HCT116 (cell line): ENCODE data around the gene ANKRD22.

ENCODE experiments used
- EZH2 ChIP-seq: fragments of 200-600 bp; sonication (generic); IDR thresholded peaks from 2 replicates; pipeline ENCODE4 v1.6.1; 2017; ENCODE audit warnings: antibody characterized with exemption, mixed run types
- POLR2A ChIP-seq: IDR thresholded peaks from 2 replicates; pipeline ENCODE4 v1.7.0; 2011; ENCODE audit warnings: borderline replicate concordance; ENCODE audit not compliant: insufficient read depth, insufficient read length; ENCODE audit errors: extremely low read depth
- POLR2AphosphoS5 ChIP-seq: IDR thresholded peaks from 2 replicates; pipeline ENCODE4 v1.6.1; 2011; ENCODE audit warnings: mild to moderate bottlenecking, low read depth, low read length, moderate library complexity
- SIN3A ChIP-seq: IDR thresholded peaks from 2 replicates; pipeline ENCODE4 v1.6.1; 2012; ENCODE audit warnings: low read depth
- SP1 ChIP-seq: IDR thresholded peaks from 2 replicates; pipeline ENCODE4 v1.6.1; 2012; ENCODE audit warnings: low read depth
- YY1 ChIP-seq: IDR thresholded peaks from 2 replicates; pipeline ENCODE4 v1.6.1; 2011; ENCODE audit warnings: low read length, low read depth, moderate library complexity, mild to moderate bottlenecking; ENCODE audit not compliant: insufficient replicate concordance; ENCODE audit errors: extremely low read depth
- TF ChIP-seq, protein P1 (sequence below), 3 experiments: fragments of 200-600 bp in 1 of 3; sonication (generic) in 1 of 3; IDR thresholded peaks in 2 of 3; conservative IDR thresholded peaks in 1 of 3; 2 replicates each; pipeline ENCODE4 v1.5.1; 2012 to 2017; ENCODE audit warnings: low read depth in 2 of 3, low read length in 2 of 3, antibody characterized with exemption in 1 of 3, borderline replicate concordance in 1 of 3, control low read depth in 1 of 3, mild to moderate bottlenecking in 1 of 3, mixed read lengths in 1 of 3, mixed run types in 1 of 3, moderate library complexity in 1 of 3; ENCODE audit not compliant: insufficient read depth in 1 of 3
- TF ChIP-seq, protein P2 (sequence below): IDR thresholded peaks from 2 replicates; pipeline ENCODE4 v1.6.1; 2011; ENCODE audit warnings: mild to moderate bottlenecking, low read length, moderate library complexity; ENCODE audit not compliant: insufficient replicate concordance; ENCODE audit errors: extremely low read depth
- TF ChIP-seq, protein P3 (sequence below): IDR thresholded peaks from 2 replicates; pipeline ENCODE4 v1.6.1; 2012; ENCODE audit warnings: low read depth
- TF ChIP-seq, protein P4 (sequence below): IDR thresholded peaks from 2 replicates; pipeline ENCODE4 v1.6.1; 2012

DNA sequence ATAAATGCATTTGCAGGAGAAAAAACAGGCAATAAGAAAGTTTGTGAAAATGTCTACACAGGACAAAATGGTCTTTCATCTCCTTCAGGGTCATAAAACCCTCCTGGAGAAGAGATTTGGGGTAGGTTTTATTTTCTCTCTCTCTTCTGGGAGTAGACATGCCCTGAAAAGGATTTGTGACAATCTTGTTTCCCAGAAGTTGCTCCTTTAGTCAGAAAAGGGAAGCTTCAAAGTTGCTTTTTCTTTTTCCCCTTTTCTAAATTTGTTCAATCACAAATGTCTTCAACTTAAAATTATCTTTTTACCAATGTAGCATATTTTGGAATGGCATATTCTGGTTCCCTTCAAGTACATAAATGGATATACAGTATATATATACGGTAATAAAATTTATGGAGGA is 9.4 kb upstream of the ANKRD22 start:
- TF ChIP-seq POLR2A (no peak), SIN3A (no peak), YY1 (no peak), EZH2 (no peak), SP1 (no peak), POLR2AphosphoS5 (no peak)
- TF ChIP-seq, protein P1, sequence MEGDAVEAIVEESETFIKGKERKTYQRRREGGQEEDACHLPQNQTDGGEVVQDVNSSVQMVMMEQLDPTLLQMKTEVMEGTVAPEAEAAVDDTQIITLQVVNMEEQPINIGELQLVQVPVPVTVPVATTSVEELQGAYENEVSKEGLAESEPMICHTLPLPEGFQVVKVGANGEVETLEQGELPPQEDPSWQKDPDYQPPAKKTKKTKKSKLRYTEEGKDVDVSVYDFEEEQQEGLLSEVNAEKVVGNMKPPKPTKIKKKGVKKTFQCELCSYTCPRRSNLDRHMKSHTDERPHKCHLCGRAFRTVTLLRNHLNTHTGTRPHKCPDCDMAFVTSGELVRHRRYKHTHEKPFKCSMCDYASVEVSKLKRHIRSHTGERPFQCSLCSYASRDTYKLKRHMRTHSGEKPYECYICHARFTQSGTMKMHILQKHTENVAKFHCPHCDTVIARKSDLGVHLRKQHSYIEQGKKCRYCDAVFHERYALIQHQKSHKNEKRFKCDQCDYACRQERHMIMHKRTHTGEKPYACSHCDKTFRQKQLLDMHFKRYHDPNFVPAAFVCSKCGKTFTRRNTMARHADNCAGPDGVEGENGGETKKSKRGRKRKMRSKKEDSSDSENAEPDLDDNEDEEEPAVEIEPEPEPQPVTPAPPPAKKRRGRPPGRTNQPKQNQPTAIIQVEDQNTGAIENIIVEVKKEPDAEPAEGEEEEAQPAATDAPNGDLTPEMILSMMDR (IDR thresholded peaks at IDR 0.05 in 2 of 3, conservative IDR thresholded peaks at IDR 0.05 in 1 of 3; ENCODE audit: borderline replicate concordance in 1 of 3, insufficient read depth in 1 of 3, low read depth in 2 of 3, low read length in 2 of 3), result no peak
- TF ChIP-seq, protein P2, sequence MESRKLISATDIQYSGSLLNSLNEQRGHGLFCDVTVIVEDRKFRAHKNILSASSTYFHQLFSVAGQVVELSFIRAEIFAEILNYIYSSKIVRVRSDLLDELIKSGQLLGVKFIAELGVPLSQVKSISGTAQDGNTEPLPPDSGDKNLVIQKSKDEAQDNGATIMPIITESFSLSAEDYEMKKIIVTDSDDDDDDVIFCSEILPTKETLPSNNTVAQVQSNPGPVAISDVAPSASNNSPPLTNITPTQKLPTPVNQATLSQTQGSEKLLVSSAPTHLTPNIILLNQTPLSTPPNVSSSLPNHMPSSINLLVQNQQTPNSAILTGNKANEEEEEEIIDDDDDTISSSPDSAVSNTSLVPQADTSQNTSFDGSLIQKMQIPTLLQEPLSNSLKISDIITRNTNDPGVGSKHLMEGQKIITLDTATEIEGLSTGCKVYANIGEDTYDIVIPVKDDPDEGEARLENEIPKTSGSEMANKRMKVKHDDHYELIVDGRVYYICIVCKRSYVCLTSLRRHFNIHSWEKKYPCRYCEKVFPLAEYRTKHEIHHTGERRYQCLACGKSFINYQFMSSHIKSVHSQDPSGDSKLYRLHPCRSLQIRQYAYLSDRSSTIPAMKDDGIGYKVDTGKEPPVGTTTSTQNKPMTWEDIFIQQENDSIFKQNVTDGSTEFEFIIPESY, result no peak
- TF ChIP-seq, protein P3, sequence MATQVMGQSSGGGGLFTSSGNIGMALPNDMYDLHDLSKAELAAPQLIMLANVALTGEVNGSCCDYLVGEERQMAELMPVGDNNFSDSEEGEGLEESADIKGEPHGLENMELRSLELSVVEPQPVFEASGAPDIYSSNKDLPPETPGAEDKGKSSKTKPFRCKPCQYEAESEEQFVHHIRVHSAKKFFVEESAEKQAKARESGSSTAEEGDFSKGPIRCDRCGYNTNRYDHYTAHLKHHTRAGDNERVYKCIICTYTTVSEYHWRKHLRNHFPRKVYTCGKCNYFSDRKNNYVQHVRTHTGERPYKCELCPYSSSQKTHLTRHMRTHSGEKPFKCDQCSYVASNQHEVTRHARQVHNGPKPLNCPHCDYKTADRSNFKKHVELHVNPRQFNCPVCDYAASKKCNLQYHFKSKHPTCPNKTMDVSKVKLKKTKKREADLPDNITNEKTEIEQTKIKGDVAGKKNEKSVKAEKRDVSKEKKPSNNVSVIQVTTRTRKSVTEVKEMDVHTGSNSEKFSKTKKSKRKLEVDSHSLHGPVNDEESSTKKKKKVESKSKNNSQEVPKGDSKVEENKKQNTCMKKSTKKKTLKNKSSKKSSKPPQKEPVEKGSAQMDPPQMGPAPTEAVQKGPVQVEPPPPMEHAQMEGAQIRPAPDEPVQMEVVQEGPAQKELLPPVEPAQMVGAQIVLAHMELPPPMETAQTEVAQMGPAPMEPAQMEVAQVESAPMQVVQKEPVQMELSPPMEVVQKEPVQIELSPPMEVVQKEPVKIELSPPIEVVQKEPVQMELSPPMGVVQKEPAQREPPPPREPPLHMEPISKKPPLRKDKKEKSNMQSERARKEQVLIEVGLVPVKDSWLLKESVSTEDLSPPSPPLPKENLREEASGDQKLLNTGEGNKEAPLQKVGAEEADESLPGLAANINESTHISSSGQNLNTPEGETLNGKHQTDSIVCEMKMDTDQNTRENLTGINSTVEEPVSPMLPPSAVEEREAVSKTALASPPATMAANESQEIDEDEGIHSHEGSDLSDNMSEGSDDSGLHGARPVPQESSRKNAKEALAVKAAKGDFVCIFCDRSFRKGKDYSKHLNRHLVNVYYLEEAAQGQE, result no peak
- TF ChIP-seq, protein P4, sequence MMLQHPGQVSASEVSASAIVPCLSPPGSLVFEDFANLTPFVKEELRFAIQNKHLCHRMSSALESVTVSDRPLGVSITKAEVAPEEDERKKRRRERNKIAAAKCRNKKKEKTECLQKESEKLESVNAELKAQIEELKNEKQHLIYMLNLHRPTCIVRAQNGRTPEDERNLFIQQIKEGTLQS, result no peak
